Testis (tissue), 2 donors: Measurements from ENCODE around the gene WDFY4.

Experiments used
- CTCF ChIP-seq, 3 experiments: fragments of 450-650 bp in 2 of 3; fragments of 200-600 bp in 1 of 3; sonication (generic) in 1 of 3; IDR thresholded peaks; one replicate each; pipeline ENCODE4 v1.5.1; 2016 to 2019; ENCODE audit warnings: antibody characterized with exemption in 3 of 3, mild to moderate bottlenecking in 2 of 3, moderate library complexity in 1 of 3
- POLR2A ChIP-seq: fragments of 450-650 bp; IDR thresholded peaks from one replicate; pipeline ENCODE4 v1.6.1; 2017; ENCODE audit warnings: antibody characterized with exemption, mild to moderate bottlenecking, moderate library complexity

DNA sequence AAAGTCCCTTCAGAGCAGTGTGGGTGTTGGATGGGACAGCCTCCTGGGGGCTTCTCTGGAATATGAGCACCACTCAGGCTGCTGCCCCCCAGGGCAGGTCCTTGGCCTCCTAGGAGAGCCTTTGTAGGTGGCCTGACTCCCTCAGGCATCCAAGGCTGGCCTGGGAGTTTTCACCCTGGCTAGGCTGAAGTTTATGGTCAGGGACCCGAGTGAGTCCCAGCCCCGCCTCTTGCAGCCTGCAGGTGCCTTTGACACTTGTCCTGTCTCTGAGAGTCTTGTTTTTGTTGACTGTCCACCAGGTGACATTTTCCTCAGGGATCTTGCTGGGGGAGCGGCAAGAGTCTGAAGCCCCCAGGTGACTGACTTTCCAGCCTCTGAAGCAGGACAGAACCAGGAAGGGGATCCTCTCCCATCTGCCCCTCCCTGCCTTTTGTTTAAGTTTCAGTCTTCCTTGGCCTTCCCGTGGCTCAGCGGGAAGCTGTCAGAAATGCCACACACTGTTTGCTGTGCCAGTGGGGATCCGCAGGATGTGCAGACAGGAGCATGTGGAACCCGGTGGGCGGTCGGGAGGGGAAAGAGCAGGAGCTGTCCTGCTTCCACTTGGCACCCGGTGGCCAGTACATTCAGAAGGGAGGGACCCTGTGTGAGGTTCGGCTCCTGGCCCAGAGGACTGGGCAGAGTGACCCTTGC, 195.5 kb downstream of the WDFY4 start:
- no peak for TF ChIP-seq CTCF (IDR thresholded peaks at IDR 0.05)
- TF ChIP-seq POLR2A: no peak
